GM23338 (cell line): ENCODE results near the gene SLC26A1. TPM values are rescaled to one million over a fixed set of nuclear protein-coding genes. Genes with fewer than 3 reads are reported as not detected.
"Not testable (repeated sequence)": the region's sequence is repeated elsewhere in the genome, so short reads cannot be mapped to it uniquely, and the experiment has no call there.

ENCODE experiments used
- ATAC-seq: fragments of 200-7000 bp; cut with Tn5 transposase; 3 replicates; pipeline ENCODE4 v1.9.1; 2020
- DNase-seq: peaks from one replicate; pipeline ENCODE4 v3.0.0-alpha.2; 2015; ENCODE audit warnings: low spot score
- H2AFZ ChIP-seq: fragments of 200-600 bp; sonication (generic); 2 replicates; pipeline ENCODE4 v1.8.0; 2016; ENCODE audit warnings: antibody characterized with exemption, mild to moderate bottlenecking, moderate library complexity
- H3F3A ChIP-seq: fragments of 200-600 bp; sonication (generic); replicated peaks from 2 replicates; pipeline ENCODE4 v1.8.0; 2017; ENCODE audit warnings: antibody characterized with exemption, mixed run types, low read depth
- H3K27ac ChIP-seq: fragments of 200-600 bp; sonication (generic); 2 replicates; pipeline ENCODE4 v1.6.1; 2016; ENCODE audit warnings: low read depth
- H3K27me3 ChIP-seq: fragments of 200-600 bp; sonication (generic); 2 replicates; pipeline ENCODE4 v1.8.0; 2016; ENCODE audit warnings: mild to moderate bottlenecking, mixed run types, moderate library complexity; ENCODE audit not compliant: insufficient read depth
- H3K36me3 ChIP-seq: fragments of 200-600 bp; sonication (generic); 2 replicates; pipeline ENCODE4 v1.8.0; 2016; ENCODE audit warnings: mild to moderate bottlenecking; ENCODE audit not compliant: insufficient read depth
- H3K4me1 ChIP-seq: fragments of 200-600 bp; sonication (generic); 2 replicates; pipeline ENCODE4 v1.8.0; 2016; ENCODE audit warnings: mild to moderate bottlenecking, moderate library complexity; ENCODE audit not compliant: insufficient read depth
- H3K4me2 ChIP-seq: fragments of 200-600 bp; sonication (generic); 2 replicates; pipeline ENCODE4 v1.7.1; 2017; ENCODE audit warnings: mixed run types
- H3K4me3 ChIP-seq: fragments of 200-600 bp; sonication (generic); 2 replicates; pipeline ENCODE4 v1.6.1; 2016; ENCODE audit warnings: mixed run types
- H3K79me2 ChIP-seq: fragments of 200-600 bp; sonication (generic); replicated peaks from 2 replicates; pipeline ENCODE4 v1.8.0; 2017; ENCODE audit warnings: mild to moderate bottlenecking; ENCODE audit not compliant: insufficient read depth
- H3K9me2 ChIP-seq: fragments of 200-600 bp; sonication (generic); 2 replicates; pipeline ENCODE4 v1.8.0; 2017; ENCODE audit not compliant: insufficient read depth
- H4K20me1 ChIP-seq: fragments of 200-600 bp; sonication (generic); replicated peaks from 2 replicates; pipeline ENCODE4 v1.8.0; 2017; ENCODE audit warnings: mild to moderate bottlenecking; ENCODE audit not compliant: insufficient read depth
- H3K27ac Mint-ChIP-seq: 2 replicates; pipeline ENCODE4 v1.8.0; 2020; ENCODE audit warnings: inconsistent platforms, mild to moderate bottlenecking, moderate library complexity, mixed read lengths
- H3K27me3 Mint-ChIP-seq: 3 replicates; pipeline ENCODE4 v1.8.0; 2022; ENCODE audit warnings: low read depth, mild to moderate bottlenecking, moderate library complexity, mixed read lengths, inconsistent platforms; ENCODE audit not compliant: insufficient read depth, poor library complexity
- H3K36me3 Mint-ChIP-seq: 3 replicates; pipeline ENCODE4 v1.8.0; 2021; ENCODE audit warnings: low read depth, mild to moderate bottlenecking, inconsistent platforms, moderate library complexity, mixed read lengths
- H3K4me1 Mint-ChIP-seq: 3 replicates; pipeline ENCODE4 v1.8.0; 2020; ENCODE audit warnings: mild to moderate bottlenecking, inconsistent platforms, mixed read lengths
- H3K4me3 Mint-ChIP-seq: 3 replicates; pipeline ENCODE4 v1.8.0; 2021; ENCODE audit warnings: moderate library complexity, mild to moderate bottlenecking, inconsistent platforms, mixed read lengths
- H3K9me3 Mint-ChIP-seq: 3 replicates; pipeline ENCODE4 v1.8.0; 2020; ENCODE audit warnings: moderate library complexity, mild to moderate bottlenecking, inconsistent platforms, mixed read lengths
- EZH2 ChIP-seq: fragments of 200-600 bp; sonication (generic); IDR thresholded peaks from one replicate; pipeline ENCODE4 v1.8.0; 2017; ENCODE audit warnings: antibody characterized with exemption, mild to moderate bottlenecking, low read depth; ENCODE audit not compliant: unreplicated experiment
- REST ChIP-seq: IDR thresholded peaks from one replicate; pipeline ENCODE4 v1.6.1; 2018; ENCODE audit warnings: antibody characterized with exemption; ENCODE audit not compliant: unreplicated experiment
- STAT1 ChIP-seq: IDR thresholded peaks from one replicate; pipeline ENCODE4 v1.6.1; 2016; ENCODE audit warnings: antibody characterized with exemption; ENCODE audit not compliant: unreplicated experiment
- ZNF462 ChIP-seq: fragments of 250-450 bp; sonication (Bioruptor Pico); IDR thresholded peaks from 2 replicates; pipeline ENCODE4 v1.5.0; 2020; ENCODE audit warnings: mild to moderate bottlenecking, moderate library complexity
- polyA plus RNA-seq: library from polyadenylated mRNA; unstranded; fragments of >200 nt; fragmentation: Nextera tagmentation; extraction: Ambion mirVana; gene quantifications from 2 replicates; pipeline ENCODE4 v1.2.1, GENCODE V29; 2016
- total RNA-seq: library from RNA; depleted of rRNA; stranded (reverse); fragments of >200 nt; shearing (Covaris generic); gene quantifications from 2 replicates; pipeline ENCODE4 v1.2.3, GENCODE V29; 2014
- TF ChIP-seq, protein P1 (sequence below): IDR thresholded peaks from 2 replicates; pipeline ENCODE4 v1.6.1; 2016; ENCODE audit warnings: antibody characterized with exemption

Gene SLC26A1
- total and polyA plus RNA-seq, 2 experiments from 2014 or later, result 0.10 to 0.27 TPM

DNA sequence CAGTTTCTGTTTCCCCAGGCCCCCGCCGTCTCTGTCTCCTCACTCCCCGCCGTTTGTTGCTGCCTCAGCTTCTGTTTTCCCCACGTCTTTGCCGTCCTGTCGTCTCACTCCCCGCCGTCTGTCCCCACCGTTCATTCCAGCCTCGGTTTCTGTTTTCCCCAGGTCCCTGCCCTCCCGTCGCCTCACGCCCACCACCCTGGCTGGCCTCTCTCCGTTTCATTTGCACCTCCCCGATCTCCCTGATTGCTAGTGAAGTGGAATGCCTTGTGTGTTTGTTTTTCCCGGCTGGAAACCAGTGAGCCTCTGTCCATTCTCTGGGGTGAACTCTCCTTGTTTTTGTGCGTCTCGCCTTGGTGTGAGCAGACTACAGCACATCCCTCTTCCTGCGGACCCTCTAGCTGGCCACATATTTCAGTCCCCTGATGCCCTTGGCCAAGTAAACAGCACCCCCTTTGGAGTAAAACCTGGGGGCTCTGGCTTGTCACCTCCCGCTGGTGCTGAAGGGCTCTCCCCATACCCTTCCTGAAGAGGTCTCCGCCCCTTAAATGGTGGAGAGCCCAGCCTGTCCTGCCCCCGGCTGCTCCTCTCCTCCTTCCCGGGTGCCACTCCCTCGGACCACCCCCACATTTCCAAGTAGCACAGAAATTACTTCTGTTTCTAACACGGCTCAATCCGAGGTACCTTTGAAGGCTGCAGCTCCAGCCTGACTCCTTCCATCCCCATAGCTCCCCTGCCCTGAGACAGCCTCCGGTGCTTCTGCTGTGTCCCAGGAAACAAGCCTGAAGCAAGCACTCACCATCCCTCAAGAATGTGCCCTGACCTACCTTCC, 47.7 kb downstream of the SLC26A1 start (continued):
- no peak for TF ChIP-seq ZNF462
- no peak for TF ChIP-seq EZH2
- no peak for TF ChIP-seq REST
- TF ChIP-seq STAT1, result no peak
- TF ChIP-seq, protein P1, sequence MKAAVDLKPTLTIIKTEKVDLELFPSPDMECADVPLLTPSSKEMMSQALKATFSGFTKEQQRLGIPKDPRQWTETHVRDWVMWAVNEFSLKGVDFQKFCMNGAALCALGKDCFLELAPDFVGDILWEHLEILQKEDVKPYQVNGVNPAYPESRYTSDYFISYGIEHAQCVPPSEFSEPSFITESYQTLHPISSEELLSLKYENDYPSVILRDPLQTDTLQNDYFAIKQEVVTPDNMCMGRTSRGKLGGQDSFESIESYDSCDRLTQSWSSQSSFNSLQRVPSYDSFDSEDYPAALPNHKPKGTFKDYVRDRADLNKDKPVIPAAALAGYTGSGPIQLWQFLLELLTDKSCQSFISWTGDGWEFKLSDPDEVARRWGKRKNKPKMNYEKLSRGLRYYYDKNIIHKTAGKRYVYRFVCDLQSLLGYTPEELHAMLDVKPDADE, result no peak

DNA sequence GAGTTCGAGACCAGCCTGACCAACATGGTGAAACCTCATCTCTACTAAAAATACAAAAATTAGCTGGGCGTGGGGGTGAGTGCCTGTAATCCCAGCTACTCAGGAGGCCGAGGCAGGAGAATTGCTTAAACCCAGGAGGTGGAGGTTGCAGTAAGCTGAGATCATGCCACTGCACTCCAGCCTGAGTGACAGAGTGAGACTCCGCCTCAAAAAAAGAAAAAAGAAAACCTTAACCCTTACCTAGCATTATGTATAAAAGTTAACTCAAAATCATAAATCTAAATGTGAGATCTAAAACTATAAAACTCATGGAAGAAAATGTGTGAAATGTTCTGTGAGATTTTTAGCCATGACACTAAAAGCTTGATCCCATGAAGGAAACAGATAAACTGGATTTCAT, 53.7 kb downstream of the SLC26A1 start:
- not testable (repeated sequence) for H2AFZ ChIP-seq, ATAC-seq, H4K20me1 ChIP-seq, H3K4me3 Mint-ChIP-seq, H3F3A ChIP-seq, H3K27ac Mint-ChIP-seq, H3K36me3 ChIP-seq, H3K4me2 ChIP-seq, H3K9me2 ChIP-seq, H3K27me3 ChIP-seq, H3K27ac ChIP-seq, H3K36me3 Mint-ChIP-seq, H3K79me2 ChIP-seq, H3K27me3 Mint-ChIP-seq, H3K4me3 ChIP-seq, H3K4me1 ChIP-seq, DNase-seq, H3K4me1 Mint-ChIP-seq, H3K9me3 Mint-ChIP-seq
